Common myeloid progenitor, CD34-positive (primary cell): ENCODE measurements around the gene FNDC8.
"Not testable (repeated sequence)": the region's sequence is repeated elsewhere in the genome, so short reads cannot be mapped to it uniquely, and the experiment has no call there.

ENCODE experiments used
- CTCF ChIA-PET: fragments of 350-600 bp; sonication (Branson Sonifier 250); formaldehyde crosslinking; loops from one replicate; lab custom pipeline; 2021; ENCODE audit warnings: antibody characterized with exemption; lab: Charles Lee
- POLR2A ChIA-PET: fragments of 350-600 bp; sonication (Branson Sonifier 250); formaldehyde crosslinking; loops from one replicate; lab custom pipeline; 2021; ENCODE audit warnings: antibody characterized with exemption; lab: Charles Lee
- DNase-seq, 3 donors: peaks; one replicate each; pipeline versions ENCODE4 v3.0.0 to v3.0.0-alpha.2; 2013
- H3K27ac ChIP-seq, 2 experiments: 1 replicate in 1 of 2; 2 replicates in 1 of 2; pipeline ENCODE4 v1.7.0; 2013; ENCODE audit warnings: inconsistent platforms in 2 of 2, low read length in 2 of 2, mild to moderate bottlenecking in 2 of 2, low read depth in 1 of 2, moderate library complexity in 1 of 2; ENCODE audit not compliant: severe bottlenecking in 2 of 2, insufficient read depth in 1 of 2, poor library complexity in 1 of 2
- H3K27me3 ChIP-seq, 5 experiments: replicated peaks in 2 of 5; 1 replicate in 3 of 5; 2 replicates in 2 of 5; pipeline versions ENCODE4 v1.6.1 to v1.7.0; 2013; ENCODE audit warnings: low read length in 4 of 5, mild to moderate bottlenecking in 2 of 5, moderate library complexity in 2 of 5, inconsistent platforms in 1 of 5; ENCODE audit not compliant: insufficient read depth in 5 of 5, control insufficient read depth in 4 of 5
- H3K36me3 ChIP-seq, 4 experiments: 1 replicate in 2 of 4; 2 replicates in 2 of 4; pipeline versions ENCODE4 v1.6.1 to v1.7.0; 2013; ENCODE audit warnings: low read length in 3 of 4, control low read depth in 1 of 4, mild to moderate bottlenecking in 1 of 4; ENCODE audit not compliant: control insufficient read depth in 4 of 4, insufficient read depth in 4 of 4
- H3K4me1 ChIP-seq, 4 experiments: 1 replicate in 3 of 4; 2 replicates in 1 of 4; pipeline versions ENCODE4 v1.6.1 to v1.7.1; 2013; ENCODE audit warnings: low read length in 3 of 4, mild to moderate bottlenecking in 3 of 4, control low read depth in 1 of 4, inconsistent platforms in 1 of 4, moderate library complexity in 1 of 4; ENCODE audit not compliant: control insufficient read depth in 4 of 4, insufficient read depth in 4 of 4; ENCODE audit errors: control extremely low read depth in 1 of 4
- H3K4me3 ChIP-seq, 7 experiments: 1 replicate in 4 of 7; 2 replicates in 3 of 7; pipeline versions ENCODE4 v1.5.1 to v1.7.0; 2013; ENCODE audit warnings: mild to moderate bottlenecking in 7 of 7, low read length in 6 of 7, moderate library complexity in 6 of 7, inconsistent platforms in 2 of 7, low read depth in 2 of 7, control low read depth in 1 of 7; ENCODE audit not compliant: insufficient read depth in 4 of 7, control insufficient read depth in 1 of 7; ENCODE audit errors: extremely low read depth in 1 of 7
- H3K9me3 ChIP-seq, 5 experiments: 1 replicate in 4 of 5; 2 replicates in 1 of 5; pipeline versions ENCODE4 v1.6.1 to v1.7.1; 2013; ENCODE audit warnings: low read length in 4 of 5, mild to moderate bottlenecking in 2 of 5, inconsistent platforms in 1 of 5, low read depth in 1 of 5, moderate library complexity in 1 of 5; ENCODE audit not compliant: control insufficient read depth in 4 of 5, insufficient read depth in 2 of 5; ENCODE audit errors: control extremely low read depth in 1 of 5
- WGBS: methylation state at CpG from one replicate; pipeline ENCODE4 v1.1.5; 2013; ENCODE audit not compliant: insufficient coverage; 5-methylcytosine and 5-hydroxymethylcytosine counted together

Gene FNDC8

GRCh38 chr17:35090707-35091106 lies 30.7 kb upstream of the FNDC8 start:
- H3K36me3 ChIP-seq, POLR2A ChIA-PET: not testable (repeated sequence)
- WGBS = 96% methylated on average over 6 of the region's 11 CpGs

DNA sequence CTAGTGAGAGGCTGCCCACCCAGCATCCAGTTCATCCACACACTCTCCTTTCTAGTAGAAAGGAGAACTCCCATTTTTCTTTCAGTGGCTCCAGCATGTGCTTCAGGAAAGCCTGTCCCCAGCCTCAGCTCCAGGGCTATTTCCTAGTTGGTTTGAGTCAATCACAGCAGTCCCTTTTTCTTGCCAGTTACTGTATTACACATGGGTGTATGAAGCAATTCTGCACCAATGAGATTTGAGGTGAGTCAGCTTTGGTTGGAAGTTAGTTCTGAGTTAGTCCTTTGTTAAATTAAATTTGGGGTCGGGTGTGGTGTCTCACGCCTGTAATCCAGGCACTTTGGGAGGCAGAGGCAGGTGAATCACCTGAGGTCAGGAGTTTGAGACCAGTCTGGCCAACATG lies 26.5 kb upstream of the FNDC8 start:
- DNase-seq = no peak
- Histone ChIP-seq H3K27ac (no peak overlapping the region), H3K36me3 (peaks cover 3 to 21% (median 16%) of the 10 kb centered on the region in 4 experiments), H3K9me3 (no peaks in the 10 kb centered on the region), H3K4me3 (no peak overlapping the region), H3K27me3 (no peaks in the 10 kb centered on the region), H3K4me1 (peaks cover 0 to 8% (median 8%) of the 10 kb centered on the region in 4 experiments)
- POLR2A ChIA-PET = no interaction called here
- CTCF ChIA-PET = interaction anchor here (1.2 to 2.7 kb wide), 4 partner anchors 10 to 98 kb away, joined by 3 to 11 read pairs (median 8); no protein-coding TSS in a partner anchor
- no CpG with 5 or more reads among the region's 2 CpGs for WGBS

More at GRCh38 chr17:35090707-35091106, 30.7 kb upstream of the FNDC8 start:
- CTCF ChIA-PET = interaction anchor here (1.2 to 2.6 kb wide), 8 partner anchors 11 to 92 kb away, joined by 3 to 31 read pairs (median 6); partner anchors contain the start of gene RAD51D
- H3K4me3 ChIP-seq, H3K27ac ChIP-seq, DNase-seq, H3K27me3 ChIP-seq, H3K9me3 ChIP-seq: not testable (repeated sequence)
- peaks cover 12 to 35% (median 27%) of the 10 kb centered on the region in 4 experiments for H3K4me1 ChIP-seq

GRCh38 chr17:35095741-35096140 lies 25.7 kb upstream of the FNDC8 start:
- Histone ChIP-seq H3K27me3 (no peaks in the 10 kb centered on the region), H3K9me3 (no peaks in the 10 kb centered on the region), H3K4me3 (no peak overlapping the region), H3K4me1 (no peaks in the 10 kb centered on the region), H3K36me3 (peaks cover 3 to 29% (median 22%) of the 10 kb centered on the region in 4 experiments), H3K27ac (no peak overlapping the region)
- POLR2A ChIA-PET = no interaction called here
- DNase-seq = no peak
- WGBS = 100% methylated on average over 1 of the region's 1 CpG
- CTCF ChIA-PET = interaction anchor here (1.2 to 2.7 kb wide), 5 partner anchors 10 to 99 kb away, joined by 3 to 11 read pairs (median 6); no protein-coding TSS in a partner anchor

DNA sequence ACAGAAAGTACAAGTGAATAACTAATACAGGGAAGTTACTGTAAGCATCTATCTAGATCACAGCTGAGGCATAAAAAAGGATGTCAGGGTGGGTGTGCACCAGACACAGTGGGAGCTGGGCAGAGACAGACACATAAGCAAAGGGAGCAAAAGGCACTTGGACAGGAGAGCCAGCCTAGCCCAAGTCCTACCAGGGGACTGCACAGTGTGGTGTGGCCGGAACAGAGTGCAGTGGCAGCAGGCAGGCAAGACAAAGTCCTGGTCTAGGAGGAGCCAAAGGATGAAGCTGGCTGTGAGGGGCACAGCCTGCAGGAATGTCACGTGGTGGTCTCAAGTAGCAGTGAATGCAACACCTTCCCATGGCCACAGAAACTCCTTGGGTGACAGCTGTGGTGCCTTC lies 23.6 kb upstream of the FNDC8 start:
- ChIA-PET POLR2A (no interaction called here), CTCF (interaction anchor here (0.6 to 1.2 kb wide), 4 partner anchors 8 to 101 kb away, joined by 3 read pairs; no protein-coding TSS in a partner anchor)
- DNase-seq = no peak
- H3K27me3 ChIP-seq = no peaks in the 10 kb centered on the region
- H3K4me3 ChIP-seq = no peak overlapping the region
- no peaks in the 10 kb centered on the region for H3K9me3 ChIP-seq
- H3K36me3 ChIP-seq = peaks cover 3 to 40% (median 30%) of the 10 kb centered on the region in 4 experiments
- 95% methylated on average over 2 of the region's 2 CpGs for WGBS
- H3K27ac ChIP-seq = no peak overlapping the region
- no peaks in the 10 kb centered on the region for H3K4me1 ChIP-seq

GRCh38 chr17:35099908-35100307 lies 21.5 kb upstream of the FNDC8 start:
- no peaks in the 10 kb centered on the region for H3K27me3 ChIP-seq
- H3K27ac ChIP-seq = no peak overlapping the region
- ChIA-PET CTCF (interaction anchor here (1.3 to 1.4 kb wide), 2 partner anchors 10 to 23 kb away, joined by 3 to 5 read pairs; no protein-coding TSS in a partner anchor), POLR2A (no interaction called here)
- H3K9me3 ChIP-seq = no peaks in the 10 kb centered on the region
- DNase-seq = no peak
- 97% methylated on average over 3 of the region's 3 CpGs for WGBS
- no peak overlapping the region for H3K4me3 ChIP-seq
- no peaks in the 10 kb centered on the region for H3K4me1 ChIP-seq
- peaks cover 3 to 55% (median 39%) of the 10 kb centered on the region in 4 experiments for H3K36me3 ChIP-seq

DNA sequence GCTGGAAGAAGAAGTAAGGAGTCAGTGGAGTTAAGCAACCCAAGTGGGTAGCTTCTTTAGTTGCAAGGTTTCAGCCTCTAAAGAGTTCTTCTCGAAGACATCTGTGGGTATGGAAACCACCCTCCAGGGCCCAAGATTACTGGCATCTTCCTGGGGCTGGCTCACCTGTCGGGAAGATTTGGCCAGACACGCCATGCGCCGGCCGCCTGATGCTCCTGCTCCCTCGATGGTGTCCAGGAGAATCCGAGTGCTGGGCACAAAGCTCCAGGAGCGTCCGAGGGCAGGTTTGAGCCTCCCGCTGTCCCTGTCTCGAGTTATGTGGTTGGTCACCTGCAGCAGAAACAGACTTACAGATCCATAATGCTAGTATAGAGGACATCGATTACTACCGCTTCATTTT lies 20.4 kb upstream of the FNDC8 start:
- WGBS = 95% methylated on average over 12 of the region's 14 CpGs
- H3K36me3 ChIP-seq = peaks cover 7 to 66% (median 49%) of the 10 kb centered on the region in 4 experiments
- CTCF ChIA-PET = interaction anchor here (1.4 kb wide), 1 partner anchor 11 kb away, joined by 5 read pairs; no protein-coding TSS in a partner anchor

GRCh38 chr17:35101725-35102124 lies 19.7 kb upstream of the FNDC8 start:
- H3K36me3 ChIP-seq = peaks cover 11 to 70% (median 56%) of the 10 kb centered on the region in 4 experiments
- CTCF ChIA-PET = interaction anchor here (2.6 kb wide), 1 partner anchor 102 kb away, joined by 6 read pairs; no protein-coding TSS in a partner anchor
- no CpG with 5 or more reads among the region's 2 CpGs for WGBS

More for the DNA sequence above, 20.4 kb upstream of the FNDC8 start:
- peaks cover 0 to 5% (median 0%) of the 10 kb centered on the region in 5 experiments for H3K9me3 ChIP-seq
- no peak for DNase-seq
- no peak overlapping the region for H3K27ac ChIP-seq
- no peak overlapping the region for H3K4me3 ChIP-seq
- H3K4me1 ChIP-seq = no peaks in the 10 kb centered on the region
- POLR2A ChIA-PET = no interaction called here
- no peaks in the 10 kb centered on the region for H3K27me3 ChIP-seq

More at GRCh38 chr17:35101725-35102124, 19.7 kb upstream of the FNDC8 start:
- POLR2A ChIA-PET = no interaction called here
- Histone ChIP-seq H3K9me3 (peaks cover 0 to 6% (median 0%) of the 10 kb centered on the region in 5 experiments), H3K27me3 (no peaks in the 10 kb centered on the region), H3K4me1 (no peaks in the 10 kb centered on the region), H3K4me3 (no peak overlapping the region), H3K27ac (no peak overlapping the region)
- no peak for DNase-seq
